Smooth muscle cell (in vitro differentiated cells): ENCODE results near the gene LRRN4. TPM values are rescaled to one million over a fixed set of nuclear protein-coding genes. Genes with fewer than 3 reads are reported as not detected.
"Not testable (repeated sequence)": the region's sequence is repeated elsewhere in the genome, so short reads cannot be mapped to it uniquely, and the experiment has no call there.

Experiments
- DNase-seq: peaks from one replicate; lab custom pipeline; 2025; ENCODE audit not compliant: unreplicated experiment; lab: John Stamatoyannopoulos, UW
- H2AFZ ChIP-seq: fragments of 200-600 bp; sonication (generic); 2 replicates; pipeline ENCODE4 v1.6.0; 2016; ENCODE audit warnings: antibody characterized with exemption, low read depth, mild to moderate bottlenecking
- H3F3A ChIP-seq: fragments of 200-600 bp; sonication (generic); 2 replicates; pipeline ENCODE4 v1.6.0; 2017; ENCODE audit warnings: antibody characterized with exemption, low read depth
- H3K27ac ChIP-seq: fragments of 200-600 bp; sonication (generic); 2 replicates; pipeline ENCODE4 v1.5.1; 2016; ENCODE audit warnings: low read depth, mild to moderate bottlenecking
- H3K27me3 ChIP-seq: fragments of 200-600 bp; sonication (generic); 2 replicates; pipeline ENCODE4 v1.6.1; 2016; ENCODE audit warnings: low read depth, mild to moderate bottlenecking
- H3K36me3 ChIP-seq: fragments of 200-600 bp; sonication (generic); 2 replicates; pipeline ENCODE4 v1.5.1; 2016; ENCODE audit warnings: low read depth
- H3K4me1 ChIP-seq: fragments of 200-600 bp; sonication (generic); 2 replicates; pipeline ENCODE4 v1.5.1; 2016; ENCODE audit warnings: low read depth
- H3K4me2 ChIP-seq: fragments of 200-600 bp; sonication (generic); 2 replicates; pipeline ENCODE4 v1.6.0; 2016; ENCODE audit warnings: mild to moderate bottlenecking
- H3K4me3 ChIP-seq: fragments of 200-600 bp; sonication (generic); 2 replicates; pipeline ENCODE4 v1.5.1; 2016; ENCODE audit warnings: mild to moderate bottlenecking
- H3K79me2 ChIP-seq: fragments of 200-600 bp; sonication (generic); 2 replicates; pipeline ENCODE4 v1.6.0; 2016; ENCODE audit warnings: low read depth, mild to moderate bottlenecking
- H3K9ac ChIP-seq: fragments of 200-600 bp; sonication (generic); 2 replicates; pipeline ENCODE4 v1.6.0; 2016; ENCODE audit warnings: low read depth
- H3K9me3 ChIP-seq: fragments of 200-600 bp; sonication (generic); replicated peaks from 2 replicates; pipeline ENCODE4 v1.5.1; 2016; ENCODE audit warnings: low read depth
- H4K20me1 ChIP-seq: fragments of 200-600 bp; sonication (generic); 2 replicates; pipeline ENCODE4 v1.6.0; 2016; ENCODE audit warnings: low read depth
- WGBS: methylation state at CpG from one replicate; pipeline ENCODE4 v1.1.7; 2016; ENCODE audit warnings: low lambda C conversion rate; 5-methylcytosine and 5-hydroxymethylcytosine counted together
- polyA plus RNA-seq: library from polyadenylated mRNA; unstranded; fragments of >200 nt; fragmentation: Nextera tagmentation; extraction: Ambion mirVana; gene quantifications from 2 replicates; pipeline ENCODE4 v1.2.1, GENCODE V29; 2016
- total RNA-seq: library from RNA; depleted of rRNA; stranded (reverse); fragments of >200 nt; gene quantifications from 2 replicates; pipeline ENCODE4 v1.2.3, GENCODE V29; 2014
- TF ChIP-seq, protein P1 (sequence below): fragments of 200-600 bp; sonication (generic); IDR thresholded peaks from 2 replicates; pipeline ENCODE4 v1.5.1; 2017; ENCODE audit warnings: borderline replicate concordance, mild to moderate bottlenecking, antibody characterized with exemption; ENCODE audit not compliant: insufficient read depth, poor library complexity, severe bottlenecking

The LRRN4 gene
- total and polyA plus RNA-seq, 2 experiments from 2014 or later, result 3.9 to 5.7 TPM

DNA sequence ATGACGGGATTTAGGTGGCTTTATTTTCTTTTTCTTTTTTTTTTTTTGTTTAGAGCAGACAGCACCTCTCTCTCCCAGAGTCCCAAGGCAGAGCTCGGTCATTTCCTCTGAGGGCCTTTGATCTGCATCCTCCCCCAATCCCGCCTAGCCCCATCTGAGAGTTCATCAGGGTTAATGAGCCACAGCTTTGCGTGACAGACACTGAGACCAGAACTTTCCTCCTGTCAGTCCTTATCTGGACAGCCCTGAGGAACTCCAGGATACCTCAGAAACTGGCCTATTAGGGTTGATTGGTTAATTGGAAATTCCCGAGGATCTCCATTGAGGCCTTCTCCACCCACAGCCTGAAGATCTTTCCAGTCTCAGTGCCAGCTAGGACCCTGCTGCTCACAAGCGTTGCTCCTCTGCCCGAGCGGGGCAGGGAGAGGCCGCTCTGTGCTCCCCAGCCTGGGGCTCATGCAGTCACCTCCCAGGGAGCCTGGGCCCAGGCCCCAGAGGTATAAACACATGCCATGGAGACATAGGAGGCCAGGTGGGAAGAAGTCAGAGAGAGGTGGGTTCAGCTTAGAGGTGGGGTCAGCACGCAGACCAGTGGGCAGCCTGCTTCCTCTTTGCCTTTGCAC is 1.4 kb upstream of the LRRN4 start:
- Histone ChIP-seq H3K79me2 (peaks cover 13% of the 10 kb centered on the region), H3K4me2 (peak overlapping the region; percentile 96), H3K27me3 (no peaks in the 10 kb centered on the region), H3K9ac (peak overlapping the region; percentile 67), H3F3A (peaks cover 7% of the 10 kb centered on the region), H4K20me1 (no peaks in the 10 kb centered on the region), H3K9me3 (no peaks in the 10 kb centered on the region), H2AFZ (peak overlapping the region; percentile 65), H3K36me3 (no peaks in the 10 kb centered on the region), H3K4me1 (peaks cover 21% of the 10 kb centered on the region), H3K4me3 (no peak overlapping the region), H3K27ac (peak overlapping the region; percentile 92)
- no peak for DNase-seq
- TF ChIP-seq, protein P1, sequence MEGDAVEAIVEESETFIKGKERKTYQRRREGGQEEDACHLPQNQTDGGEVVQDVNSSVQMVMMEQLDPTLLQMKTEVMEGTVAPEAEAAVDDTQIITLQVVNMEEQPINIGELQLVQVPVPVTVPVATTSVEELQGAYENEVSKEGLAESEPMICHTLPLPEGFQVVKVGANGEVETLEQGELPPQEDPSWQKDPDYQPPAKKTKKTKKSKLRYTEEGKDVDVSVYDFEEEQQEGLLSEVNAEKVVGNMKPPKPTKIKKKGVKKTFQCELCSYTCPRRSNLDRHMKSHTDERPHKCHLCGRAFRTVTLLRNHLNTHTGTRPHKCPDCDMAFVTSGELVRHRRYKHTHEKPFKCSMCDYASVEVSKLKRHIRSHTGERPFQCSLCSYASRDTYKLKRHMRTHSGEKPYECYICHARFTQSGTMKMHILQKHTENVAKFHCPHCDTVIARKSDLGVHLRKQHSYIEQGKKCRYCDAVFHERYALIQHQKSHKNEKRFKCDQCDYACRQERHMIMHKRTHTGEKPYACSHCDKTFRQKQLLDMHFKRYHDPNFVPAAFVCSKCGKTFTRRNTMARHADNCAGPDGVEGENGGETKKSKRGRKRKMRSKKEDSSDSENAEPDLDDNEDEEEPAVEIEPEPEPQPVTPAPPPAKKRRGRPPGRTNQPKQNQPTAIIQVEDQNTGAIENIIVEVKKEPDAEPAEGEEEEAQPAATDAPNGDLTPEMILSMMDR, result no peak
- 10% methylated on average over 10 of the region's 10 CpGs for WGBS

DNA sequence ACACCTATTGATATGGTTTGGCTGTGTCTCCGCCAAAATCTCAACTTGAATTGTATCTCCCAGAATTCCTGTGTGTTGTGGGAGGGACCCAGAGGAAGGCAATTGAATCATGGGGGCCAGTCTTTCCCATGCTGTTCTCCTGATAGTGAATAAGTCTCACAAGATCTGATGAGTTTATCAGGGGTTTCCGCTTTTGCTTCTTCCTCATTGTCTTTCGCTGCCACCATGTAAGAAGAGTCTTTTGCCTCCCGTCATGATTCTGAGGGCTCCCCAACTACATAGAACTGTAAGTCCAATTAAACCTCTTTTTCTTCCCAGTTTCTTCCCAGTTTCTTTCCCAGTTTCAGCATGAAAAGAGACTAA is 810 bp upstream of the LRRN4 start:
- peak overlapping the region; percentile 96 for H3K4me2 ChIP-seq
- peak overlapping the region; percentile 52 for H3K9ac ChIP-seq
- H3K4me1 ChIP-seq, result peaks cover 21% of the 10 kb centered on the region
- not testable (repeated sequence) for H3K27me3 ChIP-seq, H4K20me1 ChIP-seq, H3K9me3 ChIP-seq, H3F3A ChIP-seq, H3K36me3 ChIP-seq, DNase-seq
- peak overlapping the region; percentile 92 for H3K27ac ChIP-seq
- H3K4me3 ChIP-seq, result peak overlapping the region; percentile 4
- peak overlapping the region; percentile 45 for H2AFZ ChIP-seq
- 28% methylated on average over 4 of the region's 4 CpGs for WGBS
- H3K79me2 ChIP-seq, result peaks cover 18% of the 10 kb centered on the region

DNA sequence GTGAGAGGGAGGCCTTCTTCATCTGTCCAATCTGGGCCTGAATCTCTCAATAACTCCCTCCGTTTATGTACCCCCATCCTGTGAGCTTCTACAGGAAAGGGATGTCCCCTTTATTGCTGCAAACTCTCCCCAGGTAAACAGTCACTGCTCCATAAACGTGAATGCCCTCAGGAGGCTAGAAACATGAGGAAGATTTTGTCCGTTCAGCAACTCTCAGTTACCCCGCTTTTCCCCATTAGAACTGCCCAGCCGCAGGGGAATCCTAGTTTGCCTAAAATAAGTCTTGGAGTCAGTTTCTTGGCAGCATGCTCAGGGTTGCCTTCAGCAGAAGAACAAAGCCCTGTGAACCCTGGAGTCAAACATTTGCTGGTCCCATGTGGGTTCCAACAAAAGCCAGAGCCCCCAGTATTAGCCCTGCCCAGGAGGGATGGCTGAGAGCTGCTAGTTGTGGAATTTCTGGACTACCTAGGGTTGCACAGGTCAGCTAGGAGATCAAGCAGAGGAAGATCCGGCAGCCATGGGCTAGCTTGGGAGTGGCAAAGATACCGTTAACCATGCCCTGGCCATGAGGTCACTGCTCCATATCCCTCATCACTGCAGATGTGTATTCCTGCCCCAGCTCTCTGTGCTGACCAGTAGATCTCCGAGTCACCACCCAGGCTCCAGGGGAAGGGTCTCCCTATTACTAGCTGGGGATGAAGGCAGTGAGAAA is 640 bp downstream of the LRRN4 start:
- no peak for DNase-seq
- no peak overlapping the region for H3K4me3 ChIP-seq
- H3K36me3 ChIP-seq, result no peaks in the 10 kb centered on the region
- TF ChIP-seq, protein P1, result no peak
- H2AFZ ChIP-seq, result no peak overlapping the region
- peak overlapping the region; percentile 96 for H3K4me2 ChIP-seq
- H3F3A ChIP-seq, result peaks cover 7% of the 10 kb centered on the region
- H3K9me3 ChIP-seq, result no peaks in the 10 kb centered on the region
- peaks cover 21% of the 10 kb centered on the region for H3K4me1 ChIP-seq
- H3K79me2 ChIP-seq, result peaks cover 19% of the 10 kb centered on the region
- no peaks in the 10 kb centered on the region for H4K20me1 ChIP-seq
- H3K27ac ChIP-seq, result no peak overlapping the region
- no peak overlapping the region for H3K9ac ChIP-seq
- no peaks in the 10 kb centered on the region for H3K27me3 ChIP-seq
- WGBS, result 63% methylated on average over 8 of the region's 8 CpGs

DNA sequence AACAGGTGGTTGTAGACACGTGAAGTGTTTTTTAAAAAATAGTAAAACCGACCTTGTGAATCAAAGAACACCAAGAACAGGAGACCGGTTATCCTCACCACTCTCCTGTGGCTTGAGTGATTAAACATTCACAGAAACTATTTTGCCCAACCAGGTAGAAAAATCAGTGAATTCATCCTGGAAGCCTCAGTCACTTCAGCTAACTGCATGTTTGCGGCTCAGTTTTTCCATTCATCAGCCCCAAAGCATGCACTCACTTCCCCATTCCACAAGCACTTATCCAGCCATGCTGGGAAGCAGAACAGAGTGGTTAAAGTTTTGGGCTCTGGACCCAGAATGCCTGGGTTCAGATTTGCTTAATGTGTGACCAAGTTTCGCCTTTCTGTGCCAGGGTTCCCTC is 2.4 kb downstream of the LRRN4 start:
- no peak for DNase-seq
- whole genome bisulfite sequencing, result 42% methylated on average over 5 of the region's 5 CpGs
- no peaks in the 10 kb centered on the region for H3K9me3 ChIP-seq
- H3K36me3 ChIP-seq, result no peaks in the 10 kb centered on the region
- H3K79me2 ChIP-seq, result peaks cover 19% of the 10 kb centered on the region
- peaks cover 21% of the 10 kb centered on the region for H3K4me1 ChIP-seq
- peaks cover 7% of the 10 kb centered on the region for H3F3A ChIP-seq
- peak overlapping the region; percentile 96 for H3K4me2 ChIP-seq
- peak overlapping the region; percentile 57 for H3K4me3 ChIP-seq
- TF ChIP-seq, protein P1, result no peak
- peak overlapping the region; percentile 29 for H3K9ac ChIP-seq
- peak overlapping the region; percentile 57 for H2AFZ ChIP-seq
- H3K27me3 ChIP-seq, result no peaks in the 10 kb centered on the region
- H4K20me1 ChIP-seq, result no peaks in the 10 kb centered on the region
- H3K27ac ChIP-seq, result peak overlapping the region; percentile 22
